Measurements from ENCODE around the gene ZNF296.

- TF ChIP-seq, protein P1, sequence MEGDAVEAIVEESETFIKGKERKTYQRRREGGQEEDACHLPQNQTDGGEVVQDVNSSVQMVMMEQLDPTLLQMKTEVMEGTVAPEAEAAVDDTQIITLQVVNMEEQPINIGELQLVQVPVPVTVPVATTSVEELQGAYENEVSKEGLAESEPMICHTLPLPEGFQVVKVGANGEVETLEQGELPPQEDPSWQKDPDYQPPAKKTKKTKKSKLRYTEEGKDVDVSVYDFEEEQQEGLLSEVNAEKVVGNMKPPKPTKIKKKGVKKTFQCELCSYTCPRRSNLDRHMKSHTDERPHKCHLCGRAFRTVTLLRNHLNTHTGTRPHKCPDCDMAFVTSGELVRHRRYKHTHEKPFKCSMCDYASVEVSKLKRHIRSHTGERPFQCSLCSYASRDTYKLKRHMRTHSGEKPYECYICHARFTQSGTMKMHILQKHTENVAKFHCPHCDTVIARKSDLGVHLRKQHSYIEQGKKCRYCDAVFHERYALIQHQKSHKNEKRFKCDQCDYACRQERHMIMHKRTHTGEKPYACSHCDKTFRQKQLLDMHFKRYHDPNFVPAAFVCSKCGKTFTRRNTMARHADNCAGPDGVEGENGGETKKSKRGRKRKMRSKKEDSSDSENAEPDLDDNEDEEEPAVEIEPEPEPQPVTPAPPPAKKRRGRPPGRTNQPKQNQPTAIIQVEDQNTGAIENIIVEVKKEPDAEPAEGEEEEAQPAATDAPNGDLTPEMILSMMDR (IDR thresholded peaks at IDR 0.05; ENCODE audit: insufficient read depth, low read length): no peak
- no peak for TF ChIP-seq POLR2AphosphoS5 (IDR thresholded peaks at IDR 0.05; ENCODE audit: low read depth)
- TF ChIP-seq, protein P2, sequence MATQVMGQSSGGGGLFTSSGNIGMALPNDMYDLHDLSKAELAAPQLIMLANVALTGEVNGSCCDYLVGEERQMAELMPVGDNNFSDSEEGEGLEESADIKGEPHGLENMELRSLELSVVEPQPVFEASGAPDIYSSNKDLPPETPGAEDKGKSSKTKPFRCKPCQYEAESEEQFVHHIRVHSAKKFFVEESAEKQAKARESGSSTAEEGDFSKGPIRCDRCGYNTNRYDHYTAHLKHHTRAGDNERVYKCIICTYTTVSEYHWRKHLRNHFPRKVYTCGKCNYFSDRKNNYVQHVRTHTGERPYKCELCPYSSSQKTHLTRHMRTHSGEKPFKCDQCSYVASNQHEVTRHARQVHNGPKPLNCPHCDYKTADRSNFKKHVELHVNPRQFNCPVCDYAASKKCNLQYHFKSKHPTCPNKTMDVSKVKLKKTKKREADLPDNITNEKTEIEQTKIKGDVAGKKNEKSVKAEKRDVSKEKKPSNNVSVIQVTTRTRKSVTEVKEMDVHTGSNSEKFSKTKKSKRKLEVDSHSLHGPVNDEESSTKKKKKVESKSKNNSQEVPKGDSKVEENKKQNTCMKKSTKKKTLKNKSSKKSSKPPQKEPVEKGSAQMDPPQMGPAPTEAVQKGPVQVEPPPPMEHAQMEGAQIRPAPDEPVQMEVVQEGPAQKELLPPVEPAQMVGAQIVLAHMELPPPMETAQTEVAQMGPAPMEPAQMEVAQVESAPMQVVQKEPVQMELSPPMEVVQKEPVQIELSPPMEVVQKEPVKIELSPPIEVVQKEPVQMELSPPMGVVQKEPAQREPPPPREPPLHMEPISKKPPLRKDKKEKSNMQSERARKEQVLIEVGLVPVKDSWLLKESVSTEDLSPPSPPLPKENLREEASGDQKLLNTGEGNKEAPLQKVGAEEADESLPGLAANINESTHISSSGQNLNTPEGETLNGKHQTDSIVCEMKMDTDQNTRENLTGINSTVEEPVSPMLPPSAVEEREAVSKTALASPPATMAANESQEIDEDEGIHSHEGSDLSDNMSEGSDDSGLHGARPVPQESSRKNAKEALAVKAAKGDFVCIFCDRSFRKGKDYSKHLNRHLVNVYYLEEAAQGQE (IDR thresholded peaks at IDR 0.05; ENCODE audit: insufficient replicate concordance, low read depth): no peak
These were observed 17.6 kb downstream of the ZNF296 start for GRCh38 chr19:45058622-45059159.

Measured in HL-60 (cell line).